ENCODE results near the gene MS4A13. TPM values are rescaled to one million over a fixed set of nuclear protein-coding genes. Genes with fewer than 3 reads are reported as not detected.

The MS4A13 gene
- total RNA-seq, 1 experiment from 2014 or later = not detected

GRCh38 chr11:60469723-60470122 lies 45.5 kb upstream of the MS4A13 start:
- H3K27ac ChIP-seq (ENCODE audit: insufficient read length, low read depth, low read length) = no peak overlapping the region
- no peak overlapping the region for H4K5ac ChIP-seq (ENCODE audit: insufficient read length, low read depth, low read length)
- H3K4ac ChIP-seq (ENCODE audit: low read depth, low read length) = no peak overlapping the region
- H4K8ac ChIP-seq (replicated peaks; ENCODE audit: insufficient read length, low read depth, low read length) = no peak overlapping the region
- no peak overlapping the region for H2BK12ac ChIP-seq (ENCODE audit: insufficient read length, low read depth, low read length)
- no peak overlapping the region for H3T11ph ChIP-seq (ENCODE audit: low read length)
- no peak overlapping the region for H3K4me2 ChIP-seq (ENCODE audit: insufficient read depth, insufficient read length, low read length)
- no peak for DNase-seq
- H2BK5ac ChIP-seq (ENCODE audit: insufficient read length, low read length) = no peak overlapping the region
- no peaks in the 10 kb centered on the region for H3K79me1 ChIP-seq (ENCODE audit: insufficient read depth, low read depth, low read length, poor library complexity, severe bottlenecking)
- H3K14ac ChIP-seq (ENCODE audit: insufficient read depth, low read length) = no peak overlapping the region
- no peaks in the 10 kb centered on the region for H3K27me3 ChIP-seq (ENCODE audit: insufficient read depth, low read length)
- H3K18ac ChIP-seq (ENCODE audit: insufficient read length, low read depth, low read length) = no peak overlapping the region
- H3K23me2 ChIP-seq (ENCODE audit: insufficient read length, low read depth, low read length, poor library complexity, severe bottlenecking) = no peaks in the 10 kb centered on the region
- TF ChIP-seq CTCF (conservative IDR thresholded peaks at IDR 0.05) = no peak; the same call in 2 of the 3 replicates
- H2AFZ ChIP-seq (ENCODE audit: low read length) = no peak overlapping the region
- Mint-ChIP-seq H3K9me3 (no peaks in the 10 kb centered on the region), H3K4me3 (no peak overlapping the region), H3K27me3 (ENCODE audit: low read depth) (no peaks in the 10 kb centered on the region), H3K27ac (no peak overlapping the region), H3K4me1 (no peaks in the 10 kb centered on the region), H3K36me3 (ENCODE audit: insufficient read depth in 1 of 3, low read depth in 3 of 3) (no peaks in the 10 kb centered on the region)
- H3K9me3 ChIP-seq (ENCODE audit: control insufficient read depth, low read depth, low read length) = no peaks in the 10 kb centered on the region
- no peak overlapping the region for H2BK15ac ChIP-seq (ENCODE audit: low read depth, low read length)
- no peak overlapping the region for H2BK20ac ChIP-seq (ENCODE audit: low read depth, low read length, poor library complexity, severe bottlenecking)
- no peak overlapping the region for H4K91ac ChIP-seq (ENCODE audit: insufficient read length, low read depth, low read length)
- H3K4me1 ChIP-seq (ENCODE audit: insufficient read depth, low read length) = no peaks in the 10 kb centered on the region
- no peaks in the 10 kb centered on the region for H4K20me1 ChIP-seq (ENCODE audit: control insufficient read depth, insufficient read depth, insufficient read length)
- no CpG with 5 or more reads among the region's 2 CpGs for WGBS (ENCODE audit: extremely low coverage, insufficient read length, low lambda C conversion rate)
- no peak overlapping the region for H3K56ac ChIP-seq (ENCODE audit: insufficient read length, low read depth, low read length)
- H3K9ac ChIP-seq (ENCODE audit: extremely low read depth, insufficient read length, low read length) = no peak overlapping the region
- no peaks in the 10 kb centered on the region for H3K79me2 ChIP-seq (ENCODE audit: insufficient read depth, low read length)
- H2BK120ac ChIP-seq (ENCODE audit: low read depth, low read length, poor library complexity, severe bottlenecking) = no peak overlapping the region
- H2AK5ac ChIP-seq (ENCODE audit: insufficient read length, low read length) = no peak overlapping the region
- no peak overlapping the region for H3K23ac ChIP-seq (ENCODE audit: insufficient read length, low read depth, low read length)
